GM21737 (cell line): ENCODE measurements around the gene SNX30.
A peak's percentile ranks its signal among the peaks of the same experiment; 100 is the strongest.

Experiments
- ATAC-seq: cut with Tn5 transposase; IDR thresholded peaks from one replicate; pipeline ENCODE4 v1.9.1; 2021; ENCODE audit warnings: mild to moderate bottlenecking, moderate library complexity; ENCODE audit not compliant: unreplicated experiment

Gene SNX30

DNA sequence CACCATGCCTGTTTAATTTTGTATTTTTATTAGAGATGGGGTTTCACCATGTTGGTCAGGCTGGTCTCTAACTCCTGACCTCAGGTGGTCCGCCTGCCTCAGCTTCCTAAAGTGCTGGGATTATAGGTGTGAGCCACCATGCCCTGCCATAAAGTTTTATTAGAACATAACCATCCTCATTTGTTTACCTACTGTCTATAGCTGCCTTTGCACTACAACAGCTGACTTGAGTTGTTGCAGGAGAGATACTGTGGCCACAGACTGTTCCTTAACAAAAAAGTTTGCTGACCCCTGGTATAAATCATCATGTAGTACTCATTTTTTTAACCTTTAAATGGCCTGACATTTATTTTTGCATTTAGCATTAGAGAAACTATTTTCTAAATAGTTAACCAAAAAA lies 31.7 kb downstream of the SNX30 start:
- no peak for ATAC-seq

DNA sequence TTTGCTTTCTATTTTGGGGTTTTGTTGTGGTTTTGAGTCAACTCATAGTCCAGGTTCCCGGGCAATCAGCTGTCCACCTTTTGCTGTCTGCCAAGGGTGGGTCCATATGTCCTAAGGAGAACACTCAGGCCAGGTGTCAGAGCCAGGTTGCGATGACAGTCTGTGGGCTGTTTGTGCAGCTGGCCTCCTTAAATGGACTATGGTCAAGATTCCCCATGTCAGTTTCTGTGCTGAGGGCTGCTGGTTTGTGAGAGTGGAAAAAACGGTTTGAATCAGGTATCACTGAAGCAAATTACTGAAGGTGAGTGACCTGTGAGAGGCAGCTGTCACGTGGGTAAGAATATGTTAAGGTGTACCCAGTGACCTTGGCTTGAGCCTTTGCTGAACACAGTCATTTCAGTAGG lies 33.0 kb downstream of the SNX30 start:
- no peak for ATAC-seq

DNA sequence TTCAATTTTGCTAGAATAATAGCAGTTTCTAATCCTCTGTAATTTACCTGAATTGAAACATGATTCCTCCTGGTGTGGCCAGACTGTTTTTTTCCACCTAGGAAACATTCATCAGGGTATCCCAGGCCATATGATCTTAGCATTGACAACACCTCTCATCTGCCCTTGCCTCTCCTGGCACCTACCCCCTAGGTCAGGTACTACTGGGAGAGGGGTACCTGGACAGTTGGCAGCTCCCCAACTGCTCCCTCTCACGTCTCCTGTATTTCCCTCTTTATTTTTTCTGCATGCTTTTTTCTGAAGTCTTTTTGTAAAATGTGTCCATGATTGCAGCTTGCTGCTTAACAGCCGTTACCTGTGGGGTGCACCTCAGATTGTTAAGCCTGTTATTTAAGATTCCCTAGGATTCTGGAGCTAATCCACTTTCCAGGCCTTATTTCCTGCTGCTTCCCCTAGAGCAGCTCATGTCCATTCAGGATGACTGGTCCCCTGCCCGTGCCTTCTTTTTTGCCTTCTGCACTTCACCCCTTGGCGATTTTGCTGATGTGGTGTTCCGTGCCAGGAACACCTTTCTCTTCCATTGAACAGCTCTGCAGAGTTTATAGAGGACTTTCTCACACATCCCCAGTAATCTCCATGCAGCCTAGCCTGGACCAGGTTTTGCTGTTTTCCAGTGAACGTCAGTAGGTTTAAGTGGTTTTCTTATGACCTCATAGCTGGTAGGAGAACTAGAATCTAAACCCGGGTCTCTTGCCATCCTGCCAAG lies 33.6 kb downstream of the SNX30 start:
- ATAC-seq: no peak

DNA sequence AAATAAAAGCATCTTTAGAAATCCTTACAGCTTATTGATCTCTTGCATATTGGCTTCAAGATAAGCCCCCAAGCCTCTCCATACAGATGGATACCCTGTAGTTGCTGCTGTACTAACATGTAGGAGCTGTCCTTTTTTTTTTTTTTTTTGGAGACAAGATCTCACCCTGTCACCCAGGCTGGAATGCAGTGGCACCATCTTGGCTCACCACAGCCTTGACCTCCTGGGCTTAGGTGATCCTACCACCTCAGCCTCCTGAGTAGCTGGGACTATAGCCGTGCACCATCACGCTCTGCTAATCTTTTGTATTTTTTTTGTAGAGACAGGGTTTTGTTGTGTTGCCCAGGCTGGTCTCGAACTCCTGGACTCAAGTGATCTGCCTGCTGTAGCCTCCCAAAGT lies 35.4 kb downstream of the SNX30 start:
- no peak for ATAC-seq

DNA sequence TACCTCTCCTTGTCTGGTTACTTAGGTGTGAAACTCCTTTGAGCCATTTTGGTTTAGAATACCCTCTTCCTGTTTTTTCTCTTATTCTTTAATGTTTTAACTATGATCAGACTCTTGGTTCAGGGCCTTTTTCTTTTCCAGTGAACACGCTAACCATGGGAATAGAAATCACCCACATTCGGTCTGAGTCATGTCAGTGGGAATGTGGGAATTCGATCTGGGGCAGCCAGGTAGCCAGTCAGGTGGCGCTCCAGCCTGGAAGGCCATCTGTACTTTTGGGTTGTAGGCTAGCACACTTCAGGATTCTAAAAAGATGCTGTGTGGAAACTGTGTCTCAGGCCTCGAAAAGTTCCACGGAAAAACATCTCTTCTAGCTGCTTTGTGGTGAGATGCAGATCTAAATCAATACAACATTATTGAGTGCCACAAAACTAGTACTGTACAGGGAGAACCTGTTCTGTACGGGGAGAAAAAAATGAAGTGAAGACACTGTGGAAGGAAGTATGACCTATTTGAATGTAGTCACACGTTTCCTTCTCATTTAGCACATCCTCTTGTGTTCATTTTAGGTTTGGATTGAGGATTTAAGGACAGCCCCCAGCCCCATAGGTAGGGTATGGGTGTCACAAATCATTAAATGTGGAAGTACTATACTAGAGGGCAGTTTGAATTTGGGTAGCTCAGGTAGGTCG lies 36.4 kb downstream of the SNX30 start:
- ATAC-seq: no peak

DNA sequence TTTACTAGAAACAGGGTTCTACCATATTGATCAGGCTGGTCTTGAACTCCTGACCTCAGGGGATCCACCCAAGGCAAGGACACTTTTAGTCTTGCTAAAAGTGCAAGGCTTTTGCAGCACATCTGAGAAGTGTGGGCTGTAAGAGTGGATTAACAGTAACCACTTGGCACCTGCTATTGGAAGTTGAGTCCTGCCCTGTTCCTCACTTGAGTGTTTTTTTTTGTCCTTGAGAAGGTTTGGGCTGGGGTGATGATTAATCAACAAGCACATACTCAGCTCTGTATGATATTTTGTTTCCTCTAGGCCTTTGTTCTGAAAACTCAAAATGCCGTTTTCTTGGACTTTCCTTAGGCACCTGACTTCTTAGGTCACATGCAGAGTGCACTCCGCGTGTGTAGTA lies 37.4 kb downstream of the SNX30 start:
- ATAC-seq: no peak

DNA sequence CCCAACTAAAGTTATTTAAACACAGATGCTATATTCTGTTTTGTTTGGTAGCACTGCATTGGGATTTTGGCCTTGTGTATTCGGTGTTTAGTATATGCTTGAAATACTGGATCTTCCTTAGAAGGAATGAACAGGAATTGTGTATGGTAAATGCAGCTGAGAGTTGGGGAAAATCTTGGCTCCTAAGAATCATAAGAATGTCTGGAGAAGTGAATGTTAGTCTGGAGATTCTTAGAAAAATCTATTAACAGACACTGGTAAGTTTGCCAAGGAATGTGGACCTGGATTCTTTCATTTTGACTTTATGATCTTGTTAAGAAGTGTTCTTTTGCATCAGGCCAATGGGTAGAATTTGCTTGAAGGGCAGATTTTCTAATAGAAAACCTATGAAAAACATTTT lies 38.9 kb downstream of the SNX30 start:
- ATAC-seq: no peak

DNA sequence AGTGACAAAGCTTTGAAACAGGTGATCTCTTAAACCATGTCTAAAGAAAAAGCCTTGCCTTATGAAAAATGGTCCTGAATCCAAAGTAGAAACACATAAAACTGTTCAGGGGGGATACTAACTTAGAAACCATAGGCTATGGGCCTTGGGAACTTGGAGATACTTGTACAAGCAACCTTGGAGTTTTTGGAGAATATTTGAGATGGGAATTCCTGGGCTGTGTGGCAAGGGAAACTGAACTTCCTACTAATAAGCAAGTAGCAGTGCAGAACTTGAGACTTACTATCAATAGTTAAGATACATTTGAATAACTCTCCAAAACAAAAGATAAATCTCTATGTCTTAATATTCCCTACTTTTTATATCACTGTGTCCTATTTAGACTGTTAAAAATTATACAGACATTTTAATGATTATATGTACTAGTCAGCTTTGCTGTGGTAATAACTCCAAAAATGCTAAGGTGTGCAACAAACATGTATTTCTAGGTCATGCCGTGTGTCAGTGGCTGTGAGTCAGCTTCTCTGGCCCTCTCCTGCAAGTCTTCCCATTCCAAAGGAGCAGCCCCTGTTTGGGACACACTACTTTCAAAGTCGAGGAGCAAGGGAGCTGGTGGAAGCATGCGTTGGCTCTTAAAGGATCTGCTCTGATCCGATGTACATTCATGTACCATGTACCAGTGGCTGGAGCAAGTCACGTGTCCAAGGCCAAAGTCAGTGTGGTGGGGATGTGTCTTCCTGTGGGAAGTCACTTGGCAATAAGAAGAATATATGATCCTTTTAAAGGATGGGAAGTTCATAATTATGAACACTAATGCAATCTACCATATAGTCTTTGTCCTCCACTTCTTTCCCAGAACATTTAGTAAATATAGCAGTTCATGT lies 39.6 kb downstream of the SNX30 start:
- no peak for ATAC-seq

DNA sequence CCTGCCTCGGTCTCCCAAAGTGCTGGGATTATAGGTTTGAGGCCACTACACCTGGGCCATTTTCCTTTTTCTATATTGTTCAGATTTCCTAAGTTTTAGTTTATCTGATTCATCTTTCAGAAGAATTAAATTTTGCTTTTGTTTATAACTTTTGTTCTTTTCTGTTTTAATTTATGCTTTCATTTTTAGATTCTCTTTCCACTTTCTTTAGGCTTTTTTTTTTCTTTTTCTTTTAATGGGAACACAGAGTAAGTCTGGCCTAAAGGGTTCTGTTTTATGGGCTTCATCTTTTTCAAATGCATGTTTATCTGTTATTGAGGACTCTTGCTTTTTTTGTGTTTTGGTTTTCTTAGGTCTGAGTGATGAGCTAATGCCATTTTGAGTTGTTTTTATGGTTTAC lies 42.1 kb downstream of the SNX30 start:
- ATAC-seq: no peak

DNA sequence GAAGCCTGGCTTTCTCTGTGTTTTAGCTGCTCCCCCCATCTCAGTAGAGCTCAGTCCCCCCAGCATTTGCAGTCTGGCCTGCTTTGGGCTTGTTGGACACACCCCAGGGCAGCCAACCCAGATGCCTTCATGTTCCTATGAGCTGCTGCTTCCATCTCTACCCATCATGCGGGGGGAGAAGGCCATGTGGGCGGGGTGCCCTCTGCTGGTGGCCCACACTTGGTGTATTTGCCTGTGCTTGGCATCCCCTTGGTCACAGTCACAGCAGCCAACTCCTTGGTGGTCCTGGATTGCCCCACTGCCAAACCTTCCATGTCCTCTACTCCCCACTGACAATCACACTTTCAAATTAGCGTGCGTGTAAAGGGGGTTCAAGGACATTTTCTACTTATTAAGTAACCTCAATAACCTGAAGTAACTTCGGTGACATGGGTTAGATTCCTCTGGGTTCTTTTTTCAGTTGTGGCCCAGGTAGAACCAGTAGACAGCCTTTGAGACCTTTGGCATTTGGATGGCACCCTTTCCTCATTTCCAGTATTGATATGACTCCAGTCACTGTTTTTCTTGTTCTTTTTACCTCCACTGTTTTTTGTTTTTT lies 42.8 kb downstream of the SNX30 start:
- ATAC-seq: peak; percentile 90

DNA sequence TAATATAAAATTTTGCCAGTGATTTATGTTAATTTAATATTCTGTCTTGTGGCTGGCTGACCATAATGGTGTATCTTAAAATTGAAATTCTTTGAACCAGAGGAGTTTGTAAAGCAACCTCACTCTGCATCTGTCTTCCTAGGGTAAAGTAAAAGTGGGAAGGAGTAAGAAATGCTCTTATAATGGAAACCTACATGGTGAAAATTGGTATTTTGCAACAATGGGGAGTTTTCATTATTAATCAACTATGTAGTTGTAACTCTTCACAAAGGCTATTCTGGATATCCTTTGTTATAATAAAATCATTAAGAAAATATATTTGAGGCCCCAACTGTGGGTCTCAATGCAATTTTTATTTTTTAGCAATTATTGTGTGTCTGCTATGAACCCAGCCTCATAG lies 44.2 kb downstream of the SNX30 start:
- no peak for ATAC-seq

DNA sequence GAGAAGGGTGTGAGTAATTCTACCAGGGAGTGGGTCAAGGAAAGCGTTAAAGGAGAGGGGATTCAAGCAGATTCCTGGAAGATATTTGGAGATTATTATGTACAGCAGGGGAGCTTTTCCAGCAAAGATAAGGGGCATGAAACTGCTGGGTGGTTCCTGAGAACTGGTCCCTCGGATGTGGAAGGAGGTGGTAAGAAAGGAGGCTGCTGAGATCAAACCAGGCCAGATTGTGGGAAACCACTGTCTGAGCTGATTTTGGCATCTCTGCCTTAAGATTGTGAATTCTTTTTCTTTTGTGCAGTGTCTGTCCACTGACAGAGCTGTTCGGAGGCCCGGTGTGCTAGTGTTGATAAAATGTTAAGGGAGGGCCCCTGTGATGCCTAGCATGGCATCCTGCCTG lies 45.4 kb downstream of the SNX30 start:
- no peak for ATAC-seq

DNA sequence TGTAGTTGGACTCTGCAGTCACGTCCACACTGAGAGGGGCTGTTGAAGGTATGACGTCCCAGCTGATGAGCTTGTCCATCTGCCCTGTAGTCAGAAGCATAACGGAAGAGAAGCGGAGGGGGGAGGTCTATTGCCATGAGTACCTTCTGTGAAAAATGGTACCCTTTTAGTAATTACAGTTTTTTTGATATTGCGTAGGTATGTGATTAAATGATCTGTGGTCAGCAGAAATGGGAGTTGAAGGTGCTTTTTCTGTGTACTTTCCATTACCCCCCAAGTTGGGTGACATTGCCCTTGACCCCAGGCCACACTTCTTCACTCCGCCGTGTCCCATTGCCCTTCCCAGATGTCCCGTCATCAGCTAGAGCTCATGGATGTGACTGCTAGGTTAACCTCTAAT lies 45.9 kb downstream of the SNX30 start:
- no peak for ATAC-seq

DNA sequence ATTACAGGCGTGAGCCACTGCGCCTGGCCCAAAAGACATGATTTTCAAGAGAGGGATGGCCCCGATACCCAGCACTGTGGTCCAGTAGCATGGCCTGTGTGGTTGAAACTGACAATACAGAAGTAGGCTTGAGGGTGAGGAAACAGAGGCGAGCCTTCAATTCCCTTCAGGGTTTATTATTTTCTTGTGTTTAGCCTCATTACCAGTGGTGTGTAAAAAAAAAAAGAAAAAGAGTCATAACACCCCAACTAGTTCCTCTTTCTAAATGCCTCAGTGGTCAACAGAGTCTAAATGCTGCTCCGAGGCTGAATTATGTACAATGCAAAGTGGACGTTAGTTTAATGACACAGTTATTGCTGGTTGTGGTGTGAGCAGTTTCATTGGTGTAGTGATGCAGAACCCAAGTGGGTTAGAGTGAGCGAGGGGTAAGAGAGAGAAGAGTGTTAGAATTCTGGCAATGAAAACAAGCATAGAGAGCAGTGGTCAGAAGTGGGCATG lies 58.8 kb downstream of the SNX30 start:
- ATAC-seq: peak; percentile 98

DNA sequence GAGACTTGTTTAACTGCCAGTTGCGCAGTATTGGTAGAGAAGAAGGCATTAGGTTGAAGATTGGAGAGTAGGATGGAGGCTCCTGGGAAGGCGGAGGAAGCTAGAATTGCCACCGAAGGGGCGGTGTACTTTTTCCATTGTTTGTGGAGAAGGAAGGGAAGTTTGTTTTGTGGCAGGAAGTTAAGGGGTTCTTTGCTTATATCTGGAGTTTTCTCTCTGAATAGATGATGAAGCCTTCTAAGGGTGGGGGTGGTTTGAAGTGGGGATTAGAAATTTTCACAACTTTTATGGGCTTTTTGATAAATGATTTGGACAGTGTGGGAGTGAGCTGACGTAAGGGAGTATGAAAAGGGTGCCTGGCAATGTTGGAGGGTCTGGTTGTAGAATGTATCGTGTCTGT lies 59.3 kb downstream of the SNX30 start:
- no peak for ATAC-seq

DNA sequence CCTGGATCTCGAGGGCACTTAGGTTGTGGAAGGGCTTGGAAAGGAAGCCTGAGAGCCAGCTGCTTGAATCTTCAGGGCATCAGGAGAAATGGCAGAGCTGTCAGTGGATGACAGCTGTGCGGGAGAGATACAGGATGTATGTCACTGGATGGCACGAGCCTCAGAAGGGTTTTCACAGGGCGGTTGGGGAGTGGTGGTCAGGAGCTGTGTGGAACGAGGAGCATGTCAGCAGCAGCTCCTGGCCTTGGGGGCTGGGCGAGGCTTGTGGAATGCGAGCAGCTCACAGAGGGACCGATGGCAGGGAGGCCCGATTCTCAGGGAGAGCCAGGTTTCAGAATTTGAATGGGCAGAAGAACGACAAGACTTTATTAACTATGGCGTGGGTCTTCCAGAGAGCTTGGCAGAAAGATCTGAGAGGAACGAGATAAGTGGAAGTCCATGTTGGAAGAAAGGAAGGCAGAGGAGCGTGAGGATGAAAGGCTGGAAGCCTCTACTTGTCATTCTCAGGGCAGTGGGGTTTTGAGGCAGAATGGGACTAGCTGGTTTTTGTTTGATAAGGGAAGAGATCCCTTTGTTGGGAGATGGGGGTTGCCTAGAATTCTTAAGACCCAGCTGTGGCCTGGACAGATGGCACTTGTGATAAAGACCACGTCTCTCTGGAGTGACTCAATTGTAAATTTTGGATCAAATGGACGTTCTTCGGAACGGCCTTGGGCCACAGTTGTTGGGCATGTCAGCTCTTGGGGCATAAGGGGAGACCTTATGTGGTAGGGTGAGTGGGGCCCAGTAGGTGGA lies 60.3 kb downstream of the SNX30 start:
- no peak for ATAC-seq

DNA sequence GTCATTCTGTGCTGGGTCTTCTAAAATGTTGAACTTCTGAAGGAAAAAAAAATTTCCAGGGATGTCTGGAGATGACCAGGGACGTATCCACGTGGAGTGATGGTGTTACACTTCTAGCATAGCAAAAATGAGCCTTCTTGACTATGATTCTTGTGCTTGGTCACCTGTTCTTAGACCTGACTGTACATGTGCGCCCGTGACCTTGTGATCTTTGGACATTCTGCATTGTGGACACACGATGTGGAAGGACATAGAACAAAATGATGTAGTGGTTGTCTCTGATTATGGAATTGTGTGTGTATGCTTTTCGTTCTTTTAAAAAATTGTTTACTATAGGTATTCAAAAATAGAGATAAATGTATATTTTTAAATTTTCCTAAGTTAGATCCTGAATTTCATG lies 61.0 kb downstream of the SNX30 start:
- no peak for ATAC-seq

DNA sequence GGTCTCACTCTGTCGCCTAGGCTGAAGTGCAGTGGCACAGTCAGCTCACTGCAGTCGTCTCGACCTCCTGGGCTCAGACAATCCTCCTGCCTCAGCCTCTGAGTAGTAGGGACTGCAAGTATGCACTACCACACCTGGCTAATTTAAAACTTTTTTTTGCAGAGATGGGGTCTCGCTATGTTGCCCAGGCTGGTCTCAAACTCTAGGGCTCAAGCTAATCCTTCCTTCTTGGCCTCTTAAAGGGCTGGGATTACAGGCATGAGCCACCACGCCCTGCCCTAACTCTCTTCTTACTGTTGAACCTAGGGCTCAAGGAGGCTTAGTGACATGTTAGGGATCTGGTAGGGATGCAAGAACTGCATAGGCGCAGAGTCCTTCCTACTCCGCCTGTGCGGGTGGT lies 65.3 kb downstream of the SNX30 start:
- no peak for ATAC-seq

DNA sequence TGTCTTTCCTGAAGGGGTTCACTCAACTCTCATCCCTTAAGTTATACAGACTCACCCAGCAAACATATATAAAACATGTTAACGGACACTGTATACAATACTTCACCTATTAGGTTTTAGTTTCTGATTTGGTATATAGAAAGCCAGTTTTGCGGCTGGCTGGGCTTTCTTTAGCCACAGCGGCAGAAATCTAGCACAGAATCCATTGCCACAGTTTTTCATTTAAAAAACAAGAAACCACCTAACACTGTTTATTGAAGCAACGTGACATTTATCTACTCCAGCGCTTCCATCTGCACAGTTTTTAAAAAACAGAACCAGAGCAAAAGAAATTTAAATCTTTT lies 67.3 kb downstream of the SNX30 start:
- peak; percentile 60 for ATAC-seq
